HT1080 (cell line): ENCODE data around the gene ADAMTSL3. TPM values are rescaled to one million over a fixed set of nuclear protein-coding genes. Genes with fewer than 3 reads are reported as not detected.
A peak's percentile ranks its signal among the peaks of the same experiment; 100 is the strongest.

ENCODE experiments used
- DNase-seq: peaks from one replicate; pipeline ENCODE4 v3.0.0-alpha.2; 2015; ENCODE audit warnings: low read depth
- polyA plus RNA-seq, 2 experiments: library from polyadenylated mRNA; depleted of rRNA; stranded (reverse); fragments of >200 nt; gene quantifications; 2 replicates each; pipeline ENCODE4 v1.2.3, GENCODE V29; 2015
- total RNA-seq: library from RNA; depleted of rRNA; stranded (reverse); fragments of >200 nt; shearing (Covaris generic); gene quantifications from 2 replicates; pipeline ENCODE4 v1.2.3, GENCODE V29; 2014; rRNA removed

Gene ADAMTSL3, protein sequence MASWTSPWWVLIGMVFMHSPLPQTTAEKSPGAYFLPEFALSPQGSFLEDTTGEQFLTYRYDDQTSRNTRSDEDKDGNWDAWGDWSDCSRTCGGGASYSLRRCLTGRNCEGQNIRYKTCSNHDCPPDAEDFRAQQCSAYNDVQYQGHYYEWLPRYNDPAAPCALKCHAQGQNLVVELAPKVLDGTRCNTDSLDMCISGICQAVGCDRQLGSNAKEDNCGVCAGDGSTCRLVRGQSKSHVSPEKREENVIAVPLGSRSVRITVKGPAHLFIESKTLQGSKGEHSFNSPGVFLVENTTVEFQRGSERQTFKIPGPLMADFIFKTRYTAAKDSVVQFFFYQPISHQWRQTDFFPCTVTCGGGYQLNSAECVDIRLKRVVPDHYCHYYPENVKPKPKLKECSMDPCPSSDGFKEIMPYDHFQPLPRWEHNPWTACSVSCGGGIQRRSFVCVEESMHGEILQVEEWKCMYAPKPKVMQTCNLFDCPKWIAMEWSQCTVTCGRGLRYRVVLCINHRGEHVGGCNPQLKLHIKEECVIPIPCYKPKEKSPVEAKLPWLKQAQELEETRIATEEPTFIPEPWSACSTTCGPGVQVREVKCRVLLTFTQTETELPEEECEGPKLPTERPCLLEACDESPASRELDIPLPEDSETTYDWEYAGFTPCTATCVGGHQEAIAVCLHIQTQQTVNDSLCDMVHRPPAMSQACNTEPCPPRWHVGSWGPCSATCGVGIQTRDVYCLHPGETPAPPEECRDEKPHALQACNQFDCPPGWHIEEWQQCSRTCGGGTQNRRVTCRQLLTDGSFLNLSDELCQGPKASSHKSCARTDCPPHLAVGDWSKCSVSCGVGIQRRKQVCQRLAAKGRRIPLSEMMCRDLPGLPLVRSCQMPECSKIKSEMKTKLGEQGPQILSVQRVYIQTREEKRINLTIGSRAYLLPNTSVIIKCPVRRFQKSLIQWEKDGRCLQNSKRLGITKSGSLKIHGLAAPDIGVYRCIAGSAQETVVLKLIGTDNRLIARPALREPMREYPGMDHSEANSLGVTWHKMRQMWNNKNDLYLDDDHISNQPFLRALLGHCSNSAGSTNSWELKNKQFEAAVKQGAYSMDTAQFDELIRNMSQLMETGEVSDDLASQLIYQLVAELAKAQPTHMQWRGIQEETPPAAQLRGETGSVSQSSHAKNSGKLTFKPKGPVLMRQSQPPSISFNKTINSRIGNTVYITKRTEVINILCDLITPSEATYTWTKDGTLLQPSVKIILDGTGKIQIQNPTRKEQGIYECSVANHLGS (N-terminal part only)
- total RNA-seq: 0.03 TPM in 1 of 2 replicates, not detected in the other
- 0.22 and 0.25 TPM in 2 replicates for polyA plus RNA-seq (2015; cell fraction: cytosol; rRNA removed)
- polyA plus RNA-seq (2015; cell fraction: nucleus; rRNA removed): 0.31 and 0.60 TPM in 2 replicates

GRCh38 chr15:83653639-83654378 lies at the start of gene ADAMTSL3:
ADAMTSL3 (plus strand) TSS chr15:83654123; CDS start chr15:83655762, 1,639 bp downstream.
- DNase-seq: no peak

DNA sequence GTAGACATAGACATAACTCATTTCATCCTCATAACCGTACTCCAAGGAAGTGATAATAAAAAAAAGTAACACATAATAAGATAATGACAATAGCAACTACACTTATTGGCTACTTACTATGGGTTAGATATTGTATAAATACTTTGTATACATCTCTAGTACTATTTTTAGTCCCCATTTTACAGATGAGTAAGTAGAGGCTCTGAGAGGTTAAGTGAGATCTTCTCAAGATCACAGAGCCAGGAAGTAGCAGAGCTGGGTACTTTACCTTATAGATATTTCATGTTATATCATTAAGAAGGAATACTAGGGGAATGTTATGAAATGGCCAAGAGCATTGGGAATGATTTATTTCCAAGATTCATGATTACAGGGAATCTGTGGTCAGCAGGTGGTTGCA lies 49.4 kb upstream of the ADAMTSL3 start:
- DNase-seq: no peak

- no peak for DNase-seq
Observed at GRCh38 chr15:83605111-83605945, 48.6 kb upstream of the ADAMTSL3 start.

DNA sequence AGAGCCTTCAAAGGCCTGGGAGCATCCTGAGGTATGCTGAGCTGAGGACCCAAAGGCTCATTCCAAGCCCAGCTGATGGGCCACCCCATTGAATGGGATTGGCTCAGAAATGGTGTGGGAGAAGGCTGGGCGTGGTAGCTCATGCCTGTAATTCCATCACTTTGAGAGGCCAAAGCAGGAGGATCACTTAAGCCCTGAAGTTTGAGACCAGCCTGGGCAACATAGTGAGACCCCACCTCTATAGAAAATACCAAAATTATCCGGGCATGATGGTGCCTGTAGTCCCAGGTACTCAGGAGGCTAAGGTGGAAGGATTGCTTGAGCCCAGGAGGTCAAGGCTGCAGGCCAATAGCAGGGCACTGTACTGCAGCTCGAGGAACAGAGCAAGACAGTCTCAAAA lies 43.8 kb upstream of the ADAMTSL3 start:
- DNase-seq: no peak

GRCh38 chr15:83610901-83611685 lies 42.8 kb upstream of the ADAMTSL3 start:
- no peak for DNase-seq

GRCh38 chr15:83612226-83612625 lies 41.7 kb upstream of the ADAMTSL3 start:
- DNase-seq: no peak

DNA sequence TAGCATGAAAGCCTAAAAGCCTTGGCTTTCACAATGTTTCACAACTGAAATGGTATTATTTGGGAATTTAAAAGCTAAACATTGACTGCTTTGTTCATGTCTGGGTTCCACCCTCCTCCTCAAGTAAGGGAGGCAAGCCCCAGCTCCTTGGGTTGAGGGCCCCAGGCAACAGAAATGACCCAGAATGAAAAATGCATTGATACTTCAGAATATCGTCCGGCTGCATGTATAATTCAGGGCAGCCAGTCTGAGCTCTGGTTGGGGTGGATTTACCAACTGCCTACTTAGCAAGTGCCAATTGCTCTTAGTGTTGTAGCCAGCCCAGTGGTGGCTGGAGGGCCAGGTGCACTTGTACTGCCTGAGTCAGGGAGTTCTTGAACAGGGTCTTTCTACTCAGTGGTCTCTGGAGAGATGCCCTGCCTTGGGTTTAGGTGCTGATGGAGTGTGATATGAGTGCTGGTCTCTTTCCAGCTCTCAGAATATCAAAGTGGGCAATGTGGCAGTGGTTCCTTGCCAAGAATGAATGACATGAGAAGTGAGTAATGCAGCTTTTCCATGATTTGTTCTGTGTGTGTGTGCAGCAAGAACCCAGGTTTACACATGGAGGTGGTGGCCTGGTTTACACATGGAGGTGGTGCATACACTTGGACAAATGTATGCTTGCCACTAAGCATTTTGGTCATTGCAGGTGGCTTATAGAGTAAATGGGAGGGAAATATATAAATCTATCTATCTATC lies 40.9 kb upstream of the ADAMTSL3 start:
- DNase-seq: no peak

DNA sequence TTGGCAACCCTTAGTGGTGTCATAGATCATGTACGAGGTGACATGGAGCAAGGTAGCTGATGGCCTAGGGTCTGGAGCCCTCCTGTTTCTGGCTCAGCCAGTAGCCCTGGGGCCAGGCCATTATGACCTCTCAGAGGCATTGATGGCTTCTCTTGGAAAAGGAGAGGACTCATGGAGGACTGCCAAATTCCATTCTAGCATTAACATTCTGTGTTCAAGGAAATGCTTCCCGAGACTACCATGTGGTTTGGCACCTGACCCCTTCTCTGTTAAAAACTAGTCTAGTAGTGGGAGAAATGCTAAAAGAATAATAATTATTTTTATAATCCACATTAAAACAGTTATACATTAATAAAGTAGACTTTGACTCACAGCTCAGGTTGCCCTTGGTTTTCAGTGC lies 40.2 kb upstream of the ADAMTSL3 start:
- no peak for DNase-seq

GRCh38 chr15:83616840-83617239 lies 37.1 kb upstream of the ADAMTSL3 start:
- no peak for DNase-seq

- peak; percentile 87 for DNase-seq
Observed at GRCh38 chr15:83626171-83626802, 27.6 kb upstream of the ADAMTSL3 start.

DNA sequence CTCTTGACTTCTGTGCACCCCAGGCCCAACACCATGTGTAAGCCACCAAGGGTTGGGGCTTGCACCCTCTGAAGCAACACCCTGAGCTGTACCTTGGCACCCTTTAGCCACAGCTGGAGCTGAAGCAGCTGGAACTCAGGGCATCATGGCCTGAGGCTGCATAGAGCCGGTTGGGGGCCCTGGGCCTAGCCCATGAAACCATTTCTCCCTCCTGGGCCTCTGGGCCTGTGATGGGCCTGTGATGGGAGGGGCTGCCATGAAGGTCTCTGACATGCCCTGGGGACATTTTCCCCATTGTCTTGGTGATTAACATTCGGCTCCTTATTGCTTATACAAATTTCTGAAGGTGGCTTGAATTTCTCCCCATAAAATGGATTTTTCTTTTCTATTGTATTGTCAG lies 22.4 kb upstream of the ADAMTSL3 start:
- no peak for DNase-seq

DNA sequence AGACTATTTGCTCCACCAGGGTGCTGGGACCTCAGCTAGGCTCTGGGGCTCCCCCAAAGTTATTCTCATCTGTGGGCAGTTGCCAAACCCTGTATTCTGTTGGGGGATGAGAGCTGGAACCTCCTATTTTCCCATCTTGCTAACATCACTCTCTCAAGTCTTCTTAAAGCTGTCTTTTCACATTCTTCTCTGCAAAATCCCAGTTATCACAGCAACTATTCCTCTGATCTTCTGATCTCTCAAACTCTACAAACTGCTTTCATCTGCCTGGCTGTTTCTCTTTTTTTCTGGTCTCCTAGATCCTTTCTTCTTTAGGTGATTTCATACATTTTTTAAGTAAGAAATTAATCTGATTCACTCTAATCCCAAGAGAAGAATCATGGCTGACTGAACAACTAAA lies 10.7 kb upstream of the ADAMTSL3 start:
- no peak for DNase-seq

- no peak for DNase-seq
Observed at GRCh38 chr15:83644439-83644838, 9.5 kb upstream of the ADAMTSL3 start.

DNA sequence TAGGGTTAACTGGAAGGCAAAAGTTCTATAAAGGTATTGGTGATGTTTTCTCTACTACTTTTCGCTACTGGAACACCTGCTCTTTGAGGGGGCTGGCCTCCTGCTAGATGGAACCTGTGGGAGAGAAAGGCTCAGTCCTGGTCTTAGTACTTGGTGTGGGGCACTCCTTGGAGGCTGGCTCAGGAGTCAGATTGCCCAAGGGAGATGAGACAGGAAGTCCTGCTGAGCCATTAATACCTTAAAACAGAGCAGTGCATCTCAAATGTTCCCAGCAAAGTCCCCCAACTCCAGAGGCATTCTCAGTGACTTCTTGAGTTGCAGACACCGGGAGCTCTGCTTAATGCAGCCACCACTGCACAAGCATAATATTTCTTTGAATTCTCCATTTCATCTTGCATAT lies 3.1 kb upstream of the ADAMTSL3 start:
- no peak for DNase-seq

DNA sequence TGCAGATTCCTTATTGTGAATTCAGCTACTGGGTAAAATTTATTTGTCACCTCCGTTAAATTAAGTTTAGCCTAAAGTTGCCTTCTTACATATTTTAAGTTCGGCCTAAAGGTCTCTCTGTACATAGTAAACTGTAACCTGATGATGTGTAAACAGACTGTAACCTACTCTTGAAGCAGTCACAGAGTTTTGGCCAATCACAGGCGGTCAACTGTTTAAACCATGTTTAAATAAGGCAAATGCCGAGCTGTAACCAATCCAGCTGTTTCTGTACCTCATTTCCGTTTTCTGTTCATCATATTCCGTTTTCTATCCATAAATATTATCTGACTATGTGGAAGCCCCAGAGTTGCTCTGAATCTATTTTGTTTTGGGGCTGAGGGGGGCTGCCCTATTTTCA lies 2.4 kb upstream of the ADAMTSL3 start:
- DNase-seq: no peak

DNA sequence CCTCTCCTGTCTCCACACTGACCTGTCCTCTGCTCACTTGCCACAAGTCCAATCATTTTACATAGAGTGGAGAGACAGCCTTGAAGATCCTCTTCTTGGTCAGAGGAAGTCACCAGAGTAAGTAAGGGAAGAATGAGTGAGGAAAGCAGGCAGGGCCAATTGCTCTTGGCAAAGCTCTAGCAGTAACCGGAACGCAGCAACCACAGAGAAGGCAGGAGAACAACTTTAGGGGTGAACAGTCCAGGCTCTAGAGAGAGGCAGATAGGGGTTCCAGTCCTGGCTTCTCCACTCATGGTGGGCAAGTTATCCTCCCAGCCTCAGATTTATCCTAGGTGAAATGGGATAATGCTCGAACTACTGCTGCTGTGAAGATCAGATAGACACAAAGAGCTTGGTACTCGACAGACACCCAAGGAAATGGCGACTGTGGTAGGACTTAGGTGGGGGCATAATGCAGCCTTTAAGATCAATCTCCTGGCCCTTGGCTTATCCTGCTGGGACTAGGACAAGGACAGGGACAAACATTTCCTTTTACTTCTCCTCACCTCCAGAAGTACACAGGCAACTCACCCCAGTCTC lies 1.2 kb upstream of the ADAMTSL3 start:
- no peak for DNase-seq

GRCh38 chr15:83653288-83653638 lies 660 bp upstream of the ADAMTSL3 start:
- DNase-seq: no peak
